NK-92 (cell line): ENCODE measurements around the gene FAAP20.

Experiments used
- DNase-seq: peaks from one replicate; lab custom pipeline; 2025; ENCODE audit not compliant: unreplicated experiment; lab: John Stamatoyannopoulos, UW

The FAAP20 gene

GRCh38 chr1:2194319-2194897 lies at the start of gene FAAP20:
FAAP20 (minus strand) TSS chr1:2194772; CDS start chr1:2194749, 23 bp downstream.
- no peak for DNase-seq

- no peak for DNase-seq
These were observed 48.5 kb upstream of the FAAP20 start for GRCh38 chr1:2242814-2243725.

- DNase-seq, result no peak
These were observed 47.2 kb upstream of the FAAP20 start for GRCh38 chr1:2241820-2242219.

GRCh38 chr1:2240270-2241156 lies 45.9 kb upstream of the FAAP20 start:
- DNase-seq, result no peak

GRCh38 chr1:2239384-2239985 lies 44.9 kb upstream of the FAAP20 start:
- no peak for DNase-seq

GRCh38 chr1:2239013-2239370 lies 44.4 kb upstream of the FAAP20 start:
- DNase-seq, result no peak

GRCh38 chr1:2238361-2239012 lies 43.9 kb upstream of the FAAP20 start:
- no peak for DNase-seq

- DNase-seq, result no peak
These were observed 43.2 kb upstream of the FAAP20 start for GRCh38 chr1:2237773-2238172.

GRCh38 chr1:2236695-2237677 lies 42.4 kb upstream of the FAAP20 start:
- DNase-seq, result no peak

- DNase-seq, result no peak
These were observed 40.9 kb upstream of the FAAP20 start for GRCh38 chr1:2235300-2235998.

- DNase-seq, result no peak
These were observed 40.2 kb upstream of the FAAP20 start for GRCh38 chr1:2234762-2235113.

GRCh38 chr1:2233997-2234761 lies 39.6 kb upstream of the FAAP20 start:
- no peak for DNase-seq

- DNase-seq, result no peak
These were observed 38.9 kb upstream of the FAAP20 start for GRCh38 chr1:2233468-2233867.

- no peak for DNase-seq
These were observed 38.4 kb upstream of the FAAP20 start for GRCh38 chr1:2232916-2233438.

GRCh38 chr1:2232255-2232915 lies 37.8 kb upstream of the FAAP20 start:
- DNase-seq, result no peak

- DNase-seq, result no peak
These were observed 37.1 kb upstream of the FAAP20 start for GRCh38 chr1:2231532-2232254.
